Tibial nerve (tissue), 4 donors: ENCODE data around the gene PPP1R1B.

Experiments
- CTCF ChIP-seq, 5 experiments: fragments of 200-600 bp in 3 of 5; fragments of 450-650 bp in 2 of 5; sonication (generic) in 3 of 5; IDR thresholded peaks; one replicate each; pipeline ENCODE4 v1.5.1; 2016 to 2019; ENCODE audit warnings: antibody characterized with exemption in 5 of 5, mild to moderate bottlenecking in 3 of 5, moderate library complexity in 2 of 5
- EP300 ChIP-seq, 2 donors: sonication (generic); formaldehyde crosslinking; IDR thresholded peaks; one replicate each; pipeline ENCODE4 v1.6.1; 2017; ENCODE audit warnings: antibody characterized with exemption in 2 of 2, mild to moderate bottlenecking in 1 of 2
- POLR2A ChIP-seq, 2 donors: fragments of 450-650 bp; IDR thresholded peaks; one replicate each; pipeline ENCODE4 v1.6.1; 2017; ENCODE audit warnings: antibody characterized with exemption in 2 of 2, mild to moderate bottlenecking in 2 of 2, moderate library complexity in 2 of 2

- peak in 1 of 5 experiments; percentile 6 for TF ChIP-seq CTCF (IDR thresholded peaks at IDR 0.05)
- no peak for TF ChIP-seq POLR2A (IDR thresholded peaks at IDR 0.05)
- TF ChIP-seq EP300 (IDR thresholded peaks at IDR 0.05): no peak
Observed at GRCh38 chr17:39672522-39673334, 46.0 kb downstream of the PPP1R1B start.
